Keratinocyte (primary cell): Measurements from ENCODE around the gene CCT3. TPM values are rescaled to one million over a fixed set of nuclear protein-coding genes. Genes with fewer than 3 reads are reported as not detected.

ENCODE experiments used
- DNase-seq: peaks from one replicate; pipeline ENCODE4 v3.0.0-alpha.2; 2011; ENCODE audit warnings: low read depth, missing footprints, low spot score
- FAIRE-seq: peaks from 2 replicates; lab custom pipeline; 2011; peaks lifted over from hg19 to GRCh38; lab: Jason Lieb, UNC
- H2AFZ ChIP-seq: 2 replicates; pipeline ENCODE4 v1.6.0; 2012; ENCODE audit warnings: low read length, control low read depth, inconsistent platforms; ENCODE audit not compliant: control insufficient read depth
- H3K27ac ChIP-seq: 2 replicates; pipeline ENCODE4 v1.5.1; 2011; ENCODE audit warnings: low read length; ENCODE audit not compliant: control insufficient read depth, insufficient read depth
- H3K27me3 ChIP-seq: 3 replicates; pipeline ENCODE4 v1.6.0; 2011; ENCODE audit warnings: low read length; ENCODE audit not compliant: control insufficient read depth, insufficient read depth; ENCODE audit errors: extremely low read depth
- H3K36me3 ChIP-seq, 2 experiments: 2 replicates in 1 of 2; 3 replicates in 1 of 2; pipeline ENCODE4 v1.5.1; 2011; ENCODE audit warnings: low read length in 2 of 2, mild to moderate bottlenecking in 1 of 2; ENCODE audit not compliant: control insufficient read depth in 2 of 2, insufficient read depth in 2 of 2; ENCODE audit errors: extremely low read depth in 1 of 2
- H3K4me1 ChIP-seq: 3 replicates; pipeline ENCODE4 v1.5.1; 2011; ENCODE audit warnings: low read length; ENCODE audit not compliant: control insufficient read depth, insufficient read depth; ENCODE audit errors: extremely low read depth
- H3K4me2 ChIP-seq: 3 replicates; pipeline ENCODE4 v1.6.0; 2011; ENCODE audit warnings: low read depth, low read length; ENCODE audit not compliant: control insufficient read depth, insufficient read depth; ENCODE audit errors: extremely low read depth
- H3K4me3 ChIP-seq, 3 experiments: fragments of 200-600 bp in 1 of 3; sonication (generic) in 1 of 3; 2 replicates in 2 of 3; 3 replicates in 1 of 3; pipeline ENCODE4 v1.5.1; 2011 to 2016; ENCODE audit warnings: low read length in 3 of 3, mild to moderate bottlenecking in 3 of 3, control low read depth in 2 of 3, inconsistent platforms in 1 of 3, low read depth in 1 of 3, mixed read lengths in 1 of 3, mixed run types in 1 of 3, moderate library complexity in 1 of 3; ENCODE audit not compliant: control insufficient read depth in 2 of 3, insufficient read depth in 2 of 3; ENCODE audit errors: extremely low read depth in 1 of 3
- H3K79me2 ChIP-seq: 2 replicates; pipeline ENCODE4 v1.6.0; 2012; ENCODE audit warnings: low read length; ENCODE audit not compliant: control insufficient read depth, insufficient read depth
- H3K9ac ChIP-seq: 3 replicates; pipeline ENCODE4 v1.6.0; 2011; ENCODE audit warnings: low read length; ENCODE audit not compliant: control insufficient read depth, insufficient read depth; ENCODE audit errors: extremely low read depth
- H3K9me1 ChIP-seq: 3 replicates; pipeline ENCODE4 v1.6.0; 2011; ENCODE audit warnings: low read length; ENCODE audit not compliant: control insufficient read depth, insufficient read depth; ENCODE audit errors: extremely low read depth
- H3K9me3 ChIP-seq: 2 replicates; pipeline ENCODE4 v1.5.1; 2012; ENCODE audit warnings: low read depth, low read length; ENCODE audit not compliant: control insufficient read depth
- H4K20me1 ChIP-seq: 3 replicates; pipeline ENCODE4 v1.6.0; 2011; ENCODE audit warnings: low read length; ENCODE audit not compliant: control insufficient read depth, insufficient read depth; ENCODE audit errors: extremely low read depth
- CTCF ChIP-seq, 3 experiments: IDR thresholded peaks in 1 of 3; conservative IDR thresholded peaks in 1 of 3; optimal IDR thresholded peaks in 1 of 3; 2 replicates in 2 of 3; 3 replicates in 1 of 3; pipeline versions ENCODE3 to v1.5.1; 2011; ENCODE audit warnings: low read length in 3 of 3, mild to moderate bottlenecking in 3 of 3, moderate library complexity in 2 of 3, control low read depth in 1 of 3, inconsistent platforms in 1 of 3; ENCODE audit not compliant: insufficient read depth in 2 of 3; ENCODE audit errors: extremely low read depth in 1 of 3
- EZH2 ChIP-seq: IDR thresholded peaks from one replicate; pipeline ENCODE4 v1.6.1; 2012; ENCODE audit warnings: inconsistent platforms, mild to moderate bottlenecking, low read length, moderate library complexity
- dilution Hi-C: fragments of 300-500 bp; cut with MboI; formaldehyde crosslinking; loops from one replicate; pipeline ENCODE4 v1.7.0; 2020; ENCODE audit warnings: low sequenced_read_pairs; ENCODE audit not compliant: extremely low pct_ligation_motif_present
- polyA plus RNA-seq, 5 experiments: library from polyadenylated mRNA; depleted of rRNA in 3 of 5; stranded (reverse) in 3 of 5; stranded (forward) in 1 of 5; unstranded in 1 of 5; fragments of >200 nt; gene quantifications; 1 replicate in 1 of 5; 2 replicates in 3 of 5; 3 replicates in 1 of 5; pipeline versions ENCODE4 v1.2.1 to v1.2.3, GENCODE V29; 2011 to 2012; ENCODE audit warnings: missing spikeins in 2 of 5, low read depth in 1 of 5, low replicate concordance in 1 of 5

Gene CCT3
- polyA plus RNA-seq, 1 donor (not counting 4 experiments of a cell fraction or from before 2014, with no cell fraction given), result 530 TPM

DNA sequence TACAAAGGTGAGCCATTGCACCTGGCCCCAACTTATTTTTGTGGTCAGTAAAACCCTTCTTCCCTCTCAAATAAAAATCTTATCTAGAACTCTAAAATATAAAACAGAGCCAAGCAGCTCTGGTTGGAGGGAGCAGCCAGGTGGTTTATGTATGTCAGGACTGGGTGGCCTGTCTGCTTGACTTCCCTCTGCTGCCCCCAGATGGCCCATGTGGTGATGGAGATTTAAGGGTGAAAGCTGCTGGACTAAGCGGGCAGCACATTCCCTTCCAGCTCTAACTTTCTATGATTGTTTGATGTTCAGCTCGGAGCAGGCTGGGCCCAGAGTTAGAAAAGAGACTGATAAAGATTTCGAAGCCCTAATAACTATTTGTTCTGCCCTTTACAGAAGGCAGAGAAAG lies 78.3 kb downstream of the CCT3 start:
- H2AFZ ChIP-seq, result no peak overlapping the region
- dilution Hi-C loops, result no loop called here
- no peaks in the 10 kb centered on the region for H3K27me3 ChIP-seq
- H3K9me1 ChIP-seq, result peaks cover 5% of the 10 kb centered on the region
- no peak overlapping the region for H3K4me2 ChIP-seq
- no peaks in the 10 kb centered on the region for H3K9me3 ChIP-seq
- TF ChIP-seq CTCF (optimal IDR thresholded peaks at IDR 0.05 in 1 of 3, IDR thresholded peaks at IDR 0.05 in 1 of 3, conservative IDR thresholded peaks at IDR 0.05 in 1 of 3; ENCODE audit: extremely low read depth in 1 of 3, insufficient read depth in 2 of 3, low read length in 3 of 3) (peak in 1 of 3 experiments; percentile 38), EZH2 (no peak)
- H4K20me1 ChIP-seq, result peaks cover 12% of the 10 kb centered on the region
- no peak overlapping the region for H3K9ac ChIP-seq
- H3K36me3 ChIP-seq, result peaks cover 29 to 71% of the 10 kb centered on the region in 2 experiments
- no peaks in the 10 kb centered on the region for H3K79me2 ChIP-seq
- DNase-seq (no peak), FAIRE-seq (no peak)
- no peak overlapping the region for H3K4me3 ChIP-seq
- peaks cover 65% of the 10 kb centered on the region for H3K4me1 ChIP-seq
- H3K27ac ChIP-seq, result no peak overlapping the region

Other genes starting within 250 kb of the CCT3 start
- 368 to 551 TPM (median 444 TPM) in 3 replicates for gene LMNA, start 223.6 kb downstream of the CCT3 start, polyA plus RNA-seq
- gene SEMA4A, start 184.7 kb downstream of the CCT3 start, polyA plus RNA-seq, result 5.7 to 11.0 TPM (median 7.9 TPM) in 3 replicates
- 24.4 to 36.8 TPM (median 25.3 TPM) in 3 replicates for gene SLC25A44, start 144.2 kb downstream of the CCT3 start, polyA plus RNA-seq
- 31.9 to 50.8 TPM (median 41.0 TPM) in 3 replicates for gene PMF1, start 125.3 kb downstream of the CCT3 start, polyA plus RNA-seq
- gene BGLAP, start 96.1 kb downstream of the CCT3 start, polyA plus RNA-seq, result 0.12 to 0.45 TPM (median 0.23 TPM) in 3 replicates
- gene PAQR6, start 90.2 kb downstream of the CCT3 start, polyA plus RNA-seq, result 0.78 to 2.2 TPM (median 1.00 TPM) in 3 replicates
- gene SMG5, start 55.5 kb downstream of the CCT3 start, polyA plus RNA-seq, result 22.4 to 28.2 TPM (median 27.8 TPM) in 3 replicates
- gene TMEM79, start 54.0 kb downstream of the CCT3 start, polyA plus RNA-seq, result 9.6 to 31.8 TPM (median 14.2 TPM) in 3 replicates
- gene GLMP, start 42.6 kb downstream of the CCT3 start, polyA plus RNA-seq, result 12.5 to 28.0 TPM (median 13.7 TPM) in 3 replicates
- 0.22 TPM in 1 of 3 replicates, not detected in the others for gene VHLL, start 39.0 kb downstream of the CCT3 start, polyA plus RNA-seq
- gene TSACC, start 234 bp upstream of the CCT3 start, polyA plus RNA-seq, result 2.2 to 5.4 TPM (median 2.5 TPM) in 3 replicates
- not detected in 3 replicates for gene RHBG, start 30.9 kb upstream of the CCT3 start, polyA plus RNA-seq
- gene MEF2D, start 162.5 kb upstream of the CCT3 start, polyA plus RNA-seq, result 8.7 to 11.5 TPM (median 9.3 TPM) in 3 replicates
- 1.5 to 5.7 TPM (median 5.3 TPM) in 3 replicates for gene IQGAP3, start 234.3 kb upstream of the CCT3 start, polyA plus RNA-seq
- gene TTC24, start 241.4 kb upstream of the CCT3 start, polyA plus RNA-seq, result not detected in 3 replicates